Endodermal cell (in vitro differentiated cells): ENCODE results near the gene ABLIM1. TPM values are rescaled to one million over a fixed set of nuclear protein-coding genes. Genes with fewer than 3 reads are reported as not detected.

Experiments
- DNase-seq: peaks from one replicate; pipeline ENCODE4 v3.0.0-alpha.2; 2017
- H3K27ac ChIP-seq: 2 replicates; pipeline ENCODE4 v1.5.1; 2013; ENCODE audit warnings: mild to moderate bottlenecking, low read depth, low read length, moderate library complexity
- H3K27me3 ChIP-seq: 2 replicates; pipeline ENCODE4 v1.6.1; 2013; ENCODE audit warnings: mild to moderate bottlenecking, low read length, moderate library complexity; ENCODE audit not compliant: insufficient read depth, control insufficient read depth, poor library complexity, severe bottlenecking
- H3K36me3 ChIP-seq: 2 replicates; pipeline ENCODE4 v1.7.0; 2013; ENCODE audit warnings: mild to moderate bottlenecking, low read length, moderate library complexity; ENCODE audit not compliant: control insufficient read depth, insufficient read depth
- H3K4me1 ChIP-seq: one replicate; pipeline ENCODE4 v1.7.0; 2013; ENCODE audit warnings: low read length; ENCODE audit not compliant: control insufficient read depth, insufficient read depth
- H3K4me3 ChIP-seq: 2 replicates; pipeline ENCODE4 v1.5.1; 2013; ENCODE audit warnings: mild to moderate bottlenecking, low read length, moderate library complexity
- H3K9ac ChIP-seq: 2 replicates; pipeline ENCODE4 v1.6.1; 2013; ENCODE audit warnings: mild to moderate bottlenecking, low read length, moderate library complexity; ENCODE audit not compliant: poor library complexity, severe bottlenecking; ENCODE audit errors: extremely low read depth
- H3K9me3 ChIP-seq: 2 replicates; pipeline ENCODE4 v1.6.1; 2013; ENCODE audit warnings: mild to moderate bottlenecking, low read length, moderate library complexity; ENCODE audit not compliant: control insufficient read depth
- H3K27ac Mint-ChIP-seq: 2 replicates; pipeline ENCODE4 v1.8.0; 2020; ENCODE audit warnings: mixed read lengths
- H3K27me3 Mint-ChIP-seq: 2 replicates; pipeline ENCODE4 v1.8.0; 2021; ENCODE audit warnings: mild to moderate bottlenecking, mixed read lengths; ENCODE audit not compliant: insufficient read depth
- H3K36me3 Mint-ChIP-seq: 2 replicates; pipeline ENCODE4 v1.8.0; 2020; ENCODE audit warnings: low read depth, mixed read lengths
- H3K4me1 Mint-ChIP-seq: 2 replicates; pipeline ENCODE4 v1.8.0; 2020; ENCODE audit warnings: mixed read lengths
- H3K4me3 Mint-ChIP-seq: 2 replicates; pipeline ENCODE4 v1.8.0; 2020; ENCODE audit warnings: mild to moderate bottlenecking, moderate library complexity, mixed read lengths
- H3K9me3 Mint-ChIP-seq: 2 replicates; pipeline ENCODE4 v1.8.0; 2020; ENCODE audit warnings: mild to moderate bottlenecking, mixed read lengths
- CTCF ChIP-seq: fragments of 200-600 bp; sonication (generic); conservative IDR thresholded peaks from 2 replicates; pipeline ENCODE4 v1.5.0; 2021; ENCODE audit warnings: antibody characterized with exemption, mild to moderate bottlenecking
- WGBS, 2 experiments: methylation state at CpG; one replicate each; pipeline versions ENCODE4 v1.1.5 to v1.1.7; 2013; ENCODE audit warnings: missing lambda C conversion rate in 2 of 2, mixed read lengths in 1 of 2; ENCODE audit not compliant: insufficient coverage in 1 of 2, insufficient read length in 1 of 2; 5-methylcytosine and 5-hydroxymethylcytosine counted together
- total RNA-seq, 2 donors: library from RNA; stranded (reverse); fragmentation: NEBNext Ultra II Directional in 1 of 2; extraction: Animal tissue kit (Norgen Biotek cat#: 25700) in 1 of 2; gene quantifications; 2 replicates in 1 of 2; 3 replicates in 1 of 2; pipeline ENCODE4 v1.2.1, GENCODE V29; 2021

Gene ABLIM1
- total RNA-seq, 2 donors from 2014 or later, result 39.3 to 49.3 TPM

DNA sequence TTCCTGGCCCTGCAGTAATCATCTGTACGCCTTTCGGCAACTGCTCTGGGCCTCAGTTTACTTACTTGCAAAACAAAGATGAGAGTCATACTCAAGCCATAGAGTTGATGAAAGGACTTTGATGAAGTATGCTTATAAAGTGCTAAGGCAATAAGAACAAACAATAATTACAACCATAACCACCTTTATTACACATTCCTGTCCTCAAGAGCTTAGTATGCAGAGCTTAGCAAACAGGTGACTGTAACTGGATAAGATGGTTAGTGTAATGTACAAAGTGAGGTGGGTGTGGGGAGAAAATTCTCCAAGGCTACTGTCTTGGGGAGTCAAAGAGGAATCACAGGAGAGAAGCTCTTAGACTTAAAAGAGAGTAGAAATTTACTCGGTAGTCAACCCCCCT, 136.8 kb downstream of the ABLIM1 start:
- no peak for TF ChIP-seq CTCF
- peaks cover 82% of the 10 kb centered on the region for H3K4me1 Mint-ChIP-seq
- H3K4me1 ChIP-seq, result peaks cover 21% of the 10 kb centered on the region

DNA sequence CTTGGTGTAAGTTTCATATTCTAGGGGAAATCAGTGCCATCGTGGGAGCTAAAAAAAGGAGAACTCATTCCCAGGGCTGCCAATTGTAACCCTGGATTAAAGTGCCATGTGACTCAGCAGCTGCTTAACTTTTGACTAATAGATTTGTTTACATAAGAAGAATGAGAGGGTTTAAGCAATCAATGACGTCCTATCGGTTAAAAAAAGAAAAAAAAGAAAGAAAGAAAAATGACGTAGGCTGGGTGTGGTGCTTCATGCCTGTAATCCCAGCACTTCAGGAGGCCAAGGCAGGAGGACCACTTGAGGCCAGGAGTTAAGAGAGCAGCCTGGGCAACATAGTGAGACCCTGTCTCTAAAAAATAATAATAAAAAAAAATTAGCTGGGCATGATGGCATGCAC, 137.6 kb downstream of the ABLIM1 start:
- Histone ChIP-seq H3K27me3 (no peaks in the 10 kb centered on the region), H3K27ac (no peak overlapping the region), H3K36me3 (no peaks in the 10 kb centered on the region), H3K4me3 (no peak overlapping the region), H3K4me1 (peaks cover 19% of the 10 kb centered on the region), H3K9me3 (no peaks in the 10 kb centered on the region), H3K9ac (no peak overlapping the region)
- Mint-ChIP-seq H3K4me3 (no peak overlapping the region), H3K36me3 (no peaks in the 10 kb centered on the region), H3K27ac (no peak overlapping the region), H3K4me1 (peaks cover 82% of the 10 kb centered on the region), H3K27me3 (no peaks in the 10 kb centered on the region), H3K9me3 (no peaks in the 10 kb centered on the region)
- DNase-seq, result no peak
- no peak for TF ChIP-seq CTCF
- 88 to 91% methylated on average over 3 to 4 of the region's 4 CpGs for WGBS, 2 experiments

More for the DNA sequence above, 136.8 kb downstream of the ABLIM1 start:
- H3K9ac ChIP-seq, result no peak overlapping the region
- no peaks in the 10 kb centered on the region for H3K27me3 ChIP-seq
- no peak for DNase-seq
- H3K27ac ChIP-seq, result no peak overlapping the region
- H3K36me3 ChIP-seq, result no peaks in the 10 kb centered on the region
- Mint-ChIP-seq H3K27ac (no peak overlapping the region), H3K9me3 (no peaks in the 10 kb centered on the region), H3K36me3 (no peaks in the 10 kb centered on the region), H3K27me3 (no peaks in the 10 kb centered on the region), H3K4me3 (no peak overlapping the region)
- no peaks in the 10 kb centered on the region for H3K9me3 ChIP-seq
- no peak overlapping the region for H3K4me3 ChIP-seq
- WGBS, 2 experiments, result 93 to 100% methylated on average over 2 to 3 of the region's 3 CpGs

DNA sequence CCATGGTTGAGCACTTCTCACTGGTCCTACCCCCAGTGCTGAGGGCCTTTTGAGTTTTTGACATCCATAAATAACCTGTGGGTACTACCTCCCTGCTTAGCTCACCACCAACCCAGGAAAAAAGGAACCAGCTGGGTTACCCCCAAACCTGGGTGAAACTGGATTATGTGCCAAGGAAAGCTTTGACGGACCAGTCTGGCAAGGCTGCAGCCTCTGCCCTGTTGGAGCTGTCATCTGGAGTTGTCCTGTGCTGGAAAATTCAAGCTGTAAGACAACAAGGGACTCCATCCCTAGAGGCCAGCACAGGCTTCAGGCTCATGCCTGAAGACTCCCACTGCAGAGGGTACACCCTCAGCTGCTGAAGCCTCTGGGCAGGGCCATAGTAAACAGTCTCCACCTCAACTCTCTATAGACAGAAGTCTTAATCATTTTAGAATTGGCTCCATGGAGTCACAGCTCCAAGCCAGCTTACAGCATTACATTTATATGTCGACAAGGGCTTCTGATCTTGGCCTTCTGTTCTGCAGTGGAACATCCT, 138.2 kb downstream of the ABLIM1 start:
- H3K27ac Mint-ChIP-seq, result no peak overlapping the region

More for the DNA sequence above, 138.2 kb downstream of the ABLIM1 start:
- H3K4me3 ChIP-seq, result no peak overlapping the region
- TF ChIP-seq CTCF, result no peak
- no peaks in the 10 kb centered on the region for H3K27me3 ChIP-seq
- no peak overlapping the region for H3K9ac ChIP-seq
- no peak overlapping the region for H3K27ac ChIP-seq
- no peak for DNase-seq
- 98 to 100% methylated on average over 1 to 2 of the region's 2 CpGs for WGBS, 2 experiments
- peaks cover 17% of the 10 kb centered on the region for H3K4me1 ChIP-seq
- no peak overlapping the region for H3K4me3 Mint-ChIP-seq
- no peaks in the 10 kb centered on the region for H3K9me3 ChIP-seq
- no peaks in the 10 kb centered on the region for H3K9me3 Mint-ChIP-seq
- no peaks in the 10 kb centered on the region for H3K36me3 Mint-ChIP-seq
- peaks cover 82% of the 10 kb centered on the region for H3K4me1 Mint-ChIP-seq
- no peaks in the 10 kb centered on the region for H3K36me3 ChIP-seq
- H3K27me3 Mint-ChIP-seq, result no peaks in the 10 kb centered on the region
